Activated naive CD4-positive, alpha-beta T cell treated with anti-CD3 and anti-CD28 coated beads, Interleukin-2, amount 50 U/mL, for 72 hours (primary cell): Measurements from ENCODE around the gene MGAT3. TPM values are rescaled to one million over a fixed set of nuclear protein-coding genes. Genes with fewer than 3 reads are reported as not detected.

Experiments used
- ATAC-seq, 2 donors: fragments of 150-1000 bp; cut with Tn5 transposase; 2 replicates each; pipeline ENCODE4 v1.10.0; 2021; ENCODE audit warnings: mild to moderate bottlenecking in 2 of 2, moderate library complexity in 2 of 2
- DNase-seq, 2 donors: peaks; one replicate each; pipeline ENCODE4 v3.0.0; 2021 to 2022; ENCODE audit warnings: low spot score in 2 of 2
- H3K27ac Mint-ChIP-seq, 2 donors: one replicate each; pipeline ENCODE4 v1.8.0; 2022; ENCODE audit warnings: mild to moderate bottlenecking in 2 of 2, mixed read lengths in 2 of 2
- H3K36me3 Mint-ChIP-seq, 2 donors: one replicate each; pipeline ENCODE4 v1.8.0; 2022; ENCODE audit warnings: mixed read lengths in 2 of 2
- H3K9me3 Mint-ChIP-seq, 2 donors: one replicate each; pipeline ENCODE4 v1.8.0; 2022; ENCODE audit warnings: mixed read lengths in 2 of 2
- total RNA-seq, 2 donors: library from RNA; stranded (reverse); gene quantifications; one replicate each; pipeline ENCODE4 v1.2.3, GENCODE V29; 2022

Gene MGAT3
- total RNA-seq, 2 donors from 2014 or later: 1.9 to 2.8 TPM

DNA sequence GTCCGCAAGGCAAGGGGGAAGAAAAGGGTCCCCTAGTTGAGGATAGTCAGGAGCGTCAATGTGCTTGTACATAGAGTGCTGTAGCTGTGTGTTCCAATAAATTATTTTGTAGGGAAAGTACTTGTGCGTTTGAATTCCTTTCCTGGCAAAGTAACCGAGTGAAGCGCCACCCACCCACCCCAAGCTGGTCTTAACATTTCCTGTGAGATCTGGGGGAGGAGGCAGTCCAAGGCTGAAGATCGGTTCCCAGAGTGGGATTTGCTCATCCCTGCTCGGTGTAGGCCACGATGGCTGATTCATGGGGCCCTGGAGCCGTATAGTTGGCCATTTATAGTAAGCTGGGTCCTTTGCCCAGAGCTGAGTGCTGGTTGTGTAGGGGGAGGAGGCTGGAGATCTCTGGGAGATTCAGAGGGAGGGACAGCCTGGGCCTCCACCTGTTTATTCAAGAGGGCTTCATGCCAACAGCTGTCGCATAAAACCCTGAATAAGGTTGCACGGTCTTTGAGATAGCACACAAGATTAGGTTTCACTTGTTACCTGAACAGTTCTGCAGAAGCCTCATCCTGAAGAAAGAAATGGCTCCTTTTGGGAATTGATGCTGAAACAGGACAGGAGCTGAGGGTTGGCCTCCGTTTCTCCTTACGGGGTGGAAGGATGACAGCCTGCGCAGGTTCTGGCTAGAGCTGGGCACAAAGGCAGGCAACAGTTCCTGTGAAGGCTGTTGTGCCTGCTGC lies 65.9 kb downstream of the MGAT3 start:
- H3K36me3 Mint-ChIP-seq: peaks cover 32 to 60% of the 10 kb centered on the region in 2 donors
- H3K27ac Mint-ChIP-seq: peak overlapping the region; percentile 97 to 100
- no peaks in the 10 kb centered on the region for H3K9me3 Mint-ChIP-seq
- peak in 1 of 2 donors; percentile 2 for ATAC-seq
- peak in 1 of 2 donors; percentile 55 for DNase-seq

DNA sequence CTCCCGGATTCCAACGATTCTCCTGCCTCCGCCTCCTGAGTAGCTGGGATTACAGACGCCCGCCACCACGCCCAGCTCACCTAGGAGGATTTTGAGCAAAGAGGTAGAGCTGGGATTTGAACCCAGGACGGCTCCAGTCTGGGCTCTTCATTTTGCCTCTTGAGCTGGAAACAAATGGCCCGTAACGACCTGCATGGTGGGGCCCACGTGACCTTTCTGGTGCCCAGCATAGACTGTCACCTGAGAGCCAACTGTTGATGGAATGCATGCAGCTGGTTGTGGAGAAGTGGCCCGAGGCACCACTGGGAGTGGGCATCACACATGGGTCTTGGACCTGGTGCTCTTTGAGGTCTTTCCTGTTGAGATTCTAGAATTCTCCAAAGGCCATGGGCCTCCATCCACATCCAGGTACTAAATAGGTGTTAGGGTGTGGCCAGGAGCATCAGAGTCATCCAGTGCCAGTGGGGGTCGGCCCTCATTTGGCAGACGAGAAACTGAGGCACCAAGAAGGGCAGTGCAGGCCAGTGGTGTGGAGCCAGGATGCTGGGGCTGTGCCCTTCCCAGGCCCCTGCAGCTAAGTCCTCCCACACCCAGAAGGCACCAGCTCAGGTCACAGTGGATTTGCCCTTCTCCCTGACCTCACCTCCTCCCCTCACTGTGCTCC lies 67.4 kb downstream of the MGAT3 start:
- DNase-seq (no peak), ATAC-seq (no peak)
- H3K9me3 Mint-ChIP-seq: no peaks in the 10 kb centered on the region
- H3K27ac Mint-ChIP-seq: peak overlapping the region; percentile 97 to 100
- peaks cover 32 to 66% of the 10 kb centered on the region in 2 donors for H3K36me3 Mint-ChIP-seq

DNA sequence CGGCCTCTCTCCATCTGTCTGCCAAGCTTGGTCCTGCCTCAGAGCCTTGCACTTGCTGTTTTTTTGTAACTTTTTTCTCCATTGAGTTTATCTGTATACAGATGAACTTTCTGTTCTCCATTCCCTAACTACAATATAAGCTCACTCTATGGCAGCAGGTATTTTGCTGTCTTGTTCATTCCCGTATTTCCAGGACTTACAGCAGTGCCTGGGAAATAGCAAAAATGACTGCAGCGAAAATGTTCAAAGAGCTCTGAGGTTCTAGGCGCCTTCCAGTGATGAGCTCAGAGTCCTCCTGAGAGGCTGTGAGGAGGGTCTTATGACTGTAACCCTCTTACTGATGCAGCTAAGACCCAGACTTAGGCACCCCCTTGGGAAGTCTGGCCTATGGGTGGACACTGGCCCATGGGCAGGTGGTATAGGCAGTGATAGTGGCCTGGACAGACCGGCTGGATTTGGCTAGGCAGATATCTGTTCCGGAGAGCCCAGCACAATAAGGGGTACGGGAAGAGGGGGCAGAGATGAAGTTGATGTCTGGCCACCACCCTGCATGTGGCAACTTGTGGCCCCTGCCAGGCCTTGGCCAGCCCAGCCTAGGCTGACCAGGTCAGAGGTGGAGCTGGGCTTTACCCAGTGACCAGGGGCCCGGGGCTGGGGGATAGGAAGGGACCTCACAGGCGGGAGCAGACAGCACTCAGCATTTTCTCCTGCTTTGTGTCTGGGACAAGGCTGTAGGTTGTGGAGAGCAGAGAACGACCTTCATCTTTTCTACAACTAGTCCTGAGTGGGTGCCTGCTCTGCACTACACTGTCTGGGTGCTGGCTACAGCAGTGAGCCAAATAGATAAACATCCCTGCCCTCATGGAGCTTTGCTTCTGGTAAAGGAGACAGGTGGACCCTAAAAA lies 68.2 kb downstream of the MGAT3 start:
- peaks cover 32 to 68% of the 10 kb centered on the region in 2 donors for H3K36me3 Mint-ChIP-seq
- DNase-seq (no peak), ATAC-seq (no peak)
- H3K9me3 Mint-ChIP-seq: no peaks in the 10 kb centered on the region
- H3K27ac Mint-ChIP-seq: peak overlapping the region; percentile 97 to 100

DNA sequence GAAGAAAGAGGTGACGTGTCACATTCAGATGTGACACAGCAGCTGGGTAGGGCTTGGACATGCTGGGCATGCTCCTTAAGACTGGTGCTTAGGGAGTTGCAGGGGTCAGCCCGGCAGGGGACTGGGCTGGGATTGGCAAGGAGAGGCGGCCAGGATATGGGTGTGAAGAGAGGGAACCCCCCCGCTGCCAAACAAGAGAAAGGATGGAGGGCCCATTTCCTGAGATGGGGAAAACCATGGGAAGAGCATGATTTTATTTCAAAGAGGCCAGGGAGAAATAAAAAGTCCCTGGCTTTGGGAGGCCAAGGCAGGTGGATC lies 68.8 kb downstream of the MGAT3 start:
- Mint-ChIP-seq H3K9me3 (no peaks in the 10 kb centered on the region), H3K27ac (peak overlapping the region; percentile 97 to 100), H3K36me3 (peaks cover 29 to 65% of the 10 kb centered on the region in 2 donors)
- ATAC-seq (no peak), DNase-seq (no peak)

DNA sequence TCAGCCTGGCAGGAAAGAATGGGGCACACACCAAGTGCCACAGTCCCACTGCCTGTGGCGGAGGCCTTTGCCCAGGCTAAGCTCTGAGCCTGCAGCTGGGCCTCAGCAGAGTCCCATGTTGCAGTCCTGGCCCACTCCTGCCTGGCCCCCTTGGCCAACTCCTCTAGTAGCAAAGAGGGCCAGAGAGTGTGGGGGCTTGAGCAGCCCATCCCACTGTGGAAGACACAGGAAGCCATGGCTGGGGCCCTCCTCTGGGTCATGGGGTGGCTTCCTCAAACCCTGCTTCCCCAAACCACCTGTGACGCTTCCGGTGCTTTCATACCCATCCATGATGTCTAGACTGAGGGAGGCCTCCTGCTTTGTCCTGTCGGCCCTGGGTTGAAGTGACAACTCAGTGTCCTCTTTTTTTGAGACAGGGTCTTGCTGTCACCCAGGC lies 69.9 kb downstream of the MGAT3 start:
- H3K9me3 Mint-ChIP-seq: no peaks in the 10 kb centered on the region
- H3K36me3 Mint-ChIP-seq: peaks cover 23 to 64% of the 10 kb centered on the region in 2 donors
- ATAC-seq (peak; percentile 10 to 21), DNase-seq (no peak)
- H3K27ac Mint-ChIP-seq: peak overlapping the region; percentile 81 to 89

DNA sequence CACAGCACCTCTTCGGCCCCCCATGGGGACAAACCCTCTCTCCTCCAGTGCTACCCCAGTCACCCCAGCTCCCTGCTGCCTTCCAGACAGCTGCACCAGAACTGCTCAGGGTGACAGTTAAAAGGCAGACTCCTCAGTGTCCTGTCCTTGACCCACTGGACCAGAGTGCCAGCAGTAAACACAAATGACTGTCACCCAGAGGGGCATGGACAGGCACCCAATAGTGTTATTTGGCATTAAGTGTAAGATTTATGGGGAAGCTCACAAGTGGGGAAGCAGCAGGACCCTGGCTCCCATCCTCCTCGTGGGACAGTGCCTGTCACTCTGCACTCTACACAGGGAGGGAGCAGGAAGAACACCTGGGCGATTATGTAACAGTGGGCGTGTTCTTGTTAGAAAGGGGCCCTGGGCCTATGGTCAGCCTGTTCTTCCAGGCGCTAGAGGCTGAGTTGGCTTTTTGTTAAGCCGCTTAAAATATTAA lies 70.7 kb downstream of the MGAT3 start:
- DNase-seq: no peak
- Mint-ChIP-seq H3K27ac (peak overlapping the region; percentile 81 to 89), H3K9me3 (no peaks in the 10 kb centered on the region), H3K36me3 (peaks cover 23 to 64% of the 10 kb centered on the region in 2 donors)
- no peak for ATAC-seq

DNA sequence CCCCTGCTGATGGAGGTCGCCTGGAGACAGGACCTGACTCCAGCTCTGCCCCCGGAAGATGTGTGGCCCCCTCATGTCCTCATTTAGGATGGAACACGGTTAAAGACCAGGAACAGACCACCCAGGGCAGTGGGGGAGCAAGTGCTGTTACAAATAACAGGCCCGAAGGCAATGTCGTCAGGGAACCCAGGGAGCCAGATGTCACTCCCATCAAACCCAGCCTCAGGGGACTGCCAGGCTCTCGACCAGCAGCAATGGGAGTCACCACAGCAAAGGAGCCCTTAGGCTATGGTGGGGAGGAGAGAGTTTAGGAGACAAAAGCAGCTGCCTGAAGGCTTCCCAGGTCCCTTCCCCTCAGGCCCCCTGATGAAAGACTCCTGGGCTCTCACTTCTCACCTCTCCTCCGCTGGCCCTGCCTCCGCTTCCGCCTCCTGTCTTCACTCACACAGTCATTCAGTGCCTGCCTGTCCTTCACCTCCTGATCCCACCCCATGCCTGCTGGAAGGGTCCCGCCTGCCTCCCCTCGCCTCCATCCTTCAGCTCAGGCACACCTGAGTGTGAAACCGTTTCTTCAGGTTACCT lies 71.4 kb downstream of the MGAT3 start:
- Mint-ChIP-seq H3K9me3 (no peaks in the 10 kb centered on the region), H3K36me3 (peaks cover 20 to 60% of the 10 kb centered on the region in 2 donors), H3K27ac (peak overlapping the region; percentile 39 to 98)
- ATAC-seq: no peak
- DNase-seq: no peak

DNA sequence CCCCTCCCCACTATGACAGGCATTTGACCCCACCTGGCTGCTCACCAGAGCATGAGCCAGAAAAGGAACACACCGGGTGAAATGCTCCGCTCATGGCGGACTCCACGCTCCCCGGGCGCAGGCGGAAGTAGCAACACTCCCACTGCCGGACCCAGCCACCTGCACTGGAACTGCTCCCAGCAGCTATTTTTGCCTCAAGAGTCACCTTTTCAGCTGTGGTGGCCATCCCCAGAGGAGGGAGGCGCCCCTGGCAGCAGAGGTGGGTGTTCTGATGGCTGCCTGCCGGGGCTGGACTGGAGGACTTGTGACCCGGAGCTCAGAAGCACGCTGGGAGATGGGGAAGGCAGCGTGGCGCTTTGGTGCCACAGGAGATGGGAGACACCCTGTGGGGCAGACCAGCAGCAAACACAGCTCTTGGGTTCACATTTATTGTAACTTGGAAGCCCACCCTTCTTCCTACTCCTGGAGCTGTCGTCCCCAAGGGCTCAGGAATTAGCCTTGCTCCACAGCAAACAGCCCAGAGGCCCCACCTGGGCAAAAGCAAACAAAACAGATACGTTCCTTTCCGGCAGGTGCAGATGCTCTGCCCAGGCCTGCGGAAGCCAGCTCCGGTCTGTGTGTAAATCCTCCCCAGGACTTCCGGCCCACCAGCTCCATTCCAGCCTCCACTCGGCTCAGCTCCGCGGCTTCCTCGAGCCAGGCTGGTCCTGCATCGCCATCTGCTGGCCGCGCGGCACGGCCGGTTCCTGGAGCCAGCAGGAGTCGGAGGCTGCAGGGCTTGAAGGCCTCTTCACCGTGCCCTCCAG lies 72.1 kb downstream of the MGAT3 start:
- Mint-ChIP-seq H3K27ac (peak overlapping the region; percentile 72 to 98), H3K9me3 (no peaks in the 10 kb centered on the region), H3K36me3 (peaks cover 15 to 55% of the 10 kb centered on the region in 2 donors)
- DNase-seq: peak; percentile 87 to 90
- peak; percentile 20 to 34 for ATAC-seq

DNA sequence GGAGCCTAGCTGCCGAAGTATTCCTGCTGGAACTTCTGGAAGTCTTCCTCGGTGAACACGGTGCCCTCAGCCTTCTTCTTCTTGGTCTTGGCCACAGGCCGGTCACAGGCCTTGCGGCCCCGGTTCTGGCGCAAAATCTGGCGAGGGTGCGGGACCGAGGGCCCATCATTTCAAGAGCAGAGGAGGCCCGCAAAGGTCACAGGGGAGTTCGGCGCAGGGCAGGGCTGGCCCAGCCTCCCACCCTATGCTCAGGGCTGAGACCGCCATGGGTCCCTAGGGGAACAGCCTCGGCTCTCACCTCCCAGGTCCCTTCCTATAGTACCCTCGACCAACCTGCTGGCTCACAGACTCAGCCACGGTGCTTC lies 72.7 kb downstream of the MGAT3 start:
- no peak for ATAC-seq
- H3K27ac Mint-ChIP-seq: peak overlapping the region in 1 of 2 donors; percentile 98
- no peaks in the 10 kb centered on the region for H3K9me3 Mint-ChIP-seq
- DNase-seq: no peak
- peaks cover 15 to 51% of the 10 kb centered on the region in 2 donors for H3K36me3 Mint-ChIP-seq

DNA sequence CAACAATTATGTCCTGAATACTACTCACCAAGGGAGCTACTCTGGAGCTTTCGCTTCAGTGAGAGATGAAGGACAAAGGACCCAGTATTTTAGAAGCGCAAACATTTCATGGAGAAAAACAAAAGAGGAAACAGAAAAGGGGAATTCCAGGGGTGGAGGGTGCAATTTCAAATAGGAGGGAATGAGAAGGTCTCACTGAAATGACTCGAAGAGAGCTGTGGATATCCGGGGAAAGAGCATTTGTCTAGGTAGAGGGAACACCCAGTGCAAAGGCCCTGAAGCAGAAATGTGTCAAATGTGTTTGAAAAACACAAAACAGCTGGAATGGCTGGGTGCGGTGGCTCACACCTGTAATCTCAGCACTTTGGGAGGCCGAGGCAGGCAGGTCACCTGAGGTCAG lies 73.3 kb downstream of the MGAT3 start:
- DNase-seq (no peak), ATAC-seq (no peak)
- no peaks in the 10 kb centered on the region for H3K9me3 Mint-ChIP-seq
- H3K27ac Mint-ChIP-seq: peak overlapping the region in 1 of 2 donors; percentile 98
- H3K36me3 Mint-ChIP-seq: peaks cover 15 to 44% of the 10 kb centered on the region in 2 donors

DNA sequence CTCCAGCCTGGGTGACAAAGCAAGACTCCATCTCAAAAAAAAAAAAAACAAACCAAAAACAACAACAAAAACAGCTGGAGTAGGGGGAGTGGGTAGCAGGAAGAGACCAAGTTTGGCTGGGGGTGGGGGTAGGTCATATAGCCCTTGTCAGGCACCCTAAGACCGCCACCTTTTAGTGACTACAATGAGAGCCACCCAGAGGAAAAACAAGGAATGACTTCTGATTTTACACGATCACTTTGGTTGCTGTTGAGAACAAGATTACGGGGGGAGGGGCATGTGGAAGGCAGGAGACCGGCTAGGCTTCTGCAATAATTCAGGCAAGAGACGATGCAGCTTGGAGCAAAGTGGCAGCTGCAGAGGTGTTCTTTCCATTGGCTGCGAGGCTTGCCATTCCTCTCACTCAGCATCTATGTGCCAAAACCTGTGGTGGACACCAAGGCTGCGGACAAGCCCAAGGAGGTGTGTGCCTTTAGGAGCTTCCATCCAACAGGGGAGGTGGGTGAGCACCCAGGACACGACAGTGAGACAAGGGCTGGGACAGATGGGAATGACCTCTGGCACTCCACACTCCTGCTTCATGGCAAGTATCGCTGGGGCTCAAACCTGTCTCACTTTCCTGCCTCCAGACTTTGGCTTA lies 74.0 kb downstream of the MGAT3 start:
- DNase-seq (no peak), ATAC-seq (no peak)
- peaks cover 15 to 37% of the 10 kb centered on the region in 2 donors for H3K36me3 Mint-ChIP-seq
- H3K27ac Mint-ChIP-seq: peak overlapping the region; percentile 97 to 98
- H3K9me3 Mint-ChIP-seq: no peaks in the 10 kb centered on the region

DNA sequence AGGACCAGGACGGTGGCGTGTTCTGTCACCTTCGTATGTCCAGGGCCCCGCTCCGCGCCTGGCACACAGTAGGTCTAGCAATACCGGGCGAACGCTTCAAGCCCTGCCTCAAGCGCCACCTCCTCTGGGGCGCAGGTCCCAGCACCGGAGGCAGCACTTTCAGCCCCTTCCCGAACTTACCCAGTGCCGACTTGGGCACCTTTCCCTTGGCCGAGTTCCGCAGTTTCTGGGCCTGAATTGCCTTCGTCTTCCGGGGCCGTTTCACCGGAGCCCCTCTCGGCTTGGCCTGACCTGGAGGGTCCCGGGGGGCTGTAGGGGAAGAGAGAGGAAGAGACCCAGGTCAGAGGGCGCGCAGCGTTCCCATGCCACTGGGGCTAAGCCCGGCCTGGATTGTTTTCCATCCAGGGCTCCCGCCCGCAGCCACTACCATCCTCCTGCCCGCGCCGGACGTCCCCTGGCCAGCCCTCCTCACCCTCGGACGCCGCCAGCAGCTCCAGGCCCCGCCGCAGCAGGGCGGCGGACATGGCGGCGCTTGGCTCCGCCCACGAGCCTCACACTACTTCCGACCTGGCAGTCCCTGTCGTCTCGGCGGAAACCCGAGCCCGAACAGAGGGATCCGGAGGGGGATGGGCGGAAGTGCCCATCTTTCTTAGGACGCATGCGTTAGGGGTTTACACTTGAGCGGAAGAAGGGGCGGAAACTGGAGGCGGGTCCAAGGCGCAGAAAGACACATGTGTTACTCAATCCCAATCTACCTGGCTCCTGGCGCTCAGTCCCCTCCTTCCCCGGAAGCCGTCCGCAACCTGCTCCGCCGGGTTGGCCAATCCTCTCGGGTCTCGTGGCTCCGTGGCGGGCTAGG lies 75.6 kb downstream of the MGAT3 start, which contains the start of gene RPS19BP1:
TSS of gene RPS19BP1 (minus strand) at position 534 of the 859 bp plus-strand sequence. CDS start at position 524, 10 bp downstream.
- H3K9me3 Mint-ChIP-seq: no peaks in the 10 kb centered on the region

DNA sequence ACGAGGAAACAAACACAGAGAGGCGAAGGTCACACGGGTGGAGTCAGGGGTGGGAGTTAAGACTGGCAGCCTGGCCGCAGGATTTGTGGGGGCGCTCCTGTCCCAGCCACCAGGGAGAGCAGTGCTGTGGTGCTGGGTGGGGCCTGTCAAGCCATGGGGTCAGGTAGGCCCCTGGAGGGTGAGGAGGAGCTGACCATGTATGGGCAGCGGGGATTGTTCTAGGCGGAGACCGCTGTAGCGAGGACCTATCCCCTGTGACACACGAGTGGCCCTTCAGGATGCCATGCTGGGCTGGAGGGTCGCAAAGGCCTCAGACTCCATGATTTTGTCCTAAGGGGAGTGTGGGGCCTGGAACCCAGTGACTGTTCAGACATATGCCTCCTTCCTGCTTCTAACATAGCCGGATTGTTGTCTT lies 77.3 kb downstream of the MGAT3 start:
- no peaks in the 10 kb centered on the region for H3K9me3 Mint-ChIP-seq
- ATAC-seq (no peak), DNase-seq (no peak)
- H3K27ac Mint-ChIP-seq: peak overlapping the region in 1 of 2 donors; percentile 90
- peaks cover 15 to 28% of the 10 kb centered on the region in 2 donors for H3K36me3 Mint-ChIP-seq

More for the DNA sequence above, 75.6 kb downstream of the MGAT3 start, which contains the start of gene RPS19BP1:
- DNase-seq: peak; percentile 99
- Mint-ChIP-seq H3K27ac (peak within 1 kb of the TSS; percentile 97 to 98), H3K36me3 (peaks cover 15 to 33% of the 10 kb centered on the region in 2 donors)
- ATAC-seq: peak; percentile 80 to 88

DNA sequence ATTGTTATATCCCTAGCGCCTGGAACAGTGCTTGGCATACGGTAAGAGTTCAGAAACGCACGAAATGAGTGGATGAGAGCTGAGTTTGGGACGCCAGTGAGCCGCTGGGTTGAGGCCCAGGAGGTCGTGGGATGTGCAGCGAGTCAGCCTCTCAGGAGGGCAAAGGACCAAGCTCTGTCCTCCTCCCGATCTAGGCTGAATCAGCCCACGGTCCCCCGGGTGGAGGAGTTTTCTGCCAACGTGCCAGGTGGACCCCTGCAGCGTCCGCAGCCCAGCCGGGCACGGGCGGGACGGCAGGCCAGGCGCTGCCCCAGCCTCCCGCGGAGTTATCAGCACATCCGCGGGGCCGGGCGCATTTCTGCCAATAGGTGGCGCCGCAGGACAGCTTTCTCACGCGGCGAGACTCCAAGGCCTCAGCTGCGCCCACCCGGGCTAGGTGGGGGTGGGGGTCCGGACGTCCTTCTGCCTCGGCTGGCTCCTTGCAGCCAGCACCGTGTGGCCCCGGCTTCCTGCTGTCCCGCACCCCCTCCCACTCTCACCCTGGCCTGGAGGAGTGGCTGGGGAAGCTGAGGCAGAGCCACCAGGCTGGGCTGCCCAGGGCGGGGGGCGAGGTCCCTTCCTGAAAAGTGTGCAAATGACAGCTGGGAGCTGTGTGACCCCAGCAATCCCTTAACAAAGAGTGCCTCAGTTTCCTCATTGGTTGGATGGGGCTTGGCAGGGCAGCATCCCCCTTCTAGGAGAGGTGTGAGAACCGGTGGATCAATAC lies 78.0 kb downstream of the MGAT3 start:
- Mint-ChIP-seq H3K9me3 (no peaks in the 10 kb centered on the region), H3K36me3 (peaks cover 15 to 26% of the 10 kb centered on the region in 2 donors), H3K27ac (peak overlapping the region in 1 of 2 donors; percentile 90)
- DNase-seq (peak; percentile 80 to 91), ATAC-seq (peak; percentile 23 to 31)
